ENCODE measurements around the gene VEGFB. TPM values are rescaled to one million over a fixed set of nuclear protein-coding genes. Genes with fewer than 3 reads are reported as not detected.
A peak's percentile ranks its signal among the peaks of the same experiment; 100 is the strongest.

VEGFB gene
- total and polyA plus RNA-seq, 12 donors, result 158 to 353 (median 277) TPM

DNA sequence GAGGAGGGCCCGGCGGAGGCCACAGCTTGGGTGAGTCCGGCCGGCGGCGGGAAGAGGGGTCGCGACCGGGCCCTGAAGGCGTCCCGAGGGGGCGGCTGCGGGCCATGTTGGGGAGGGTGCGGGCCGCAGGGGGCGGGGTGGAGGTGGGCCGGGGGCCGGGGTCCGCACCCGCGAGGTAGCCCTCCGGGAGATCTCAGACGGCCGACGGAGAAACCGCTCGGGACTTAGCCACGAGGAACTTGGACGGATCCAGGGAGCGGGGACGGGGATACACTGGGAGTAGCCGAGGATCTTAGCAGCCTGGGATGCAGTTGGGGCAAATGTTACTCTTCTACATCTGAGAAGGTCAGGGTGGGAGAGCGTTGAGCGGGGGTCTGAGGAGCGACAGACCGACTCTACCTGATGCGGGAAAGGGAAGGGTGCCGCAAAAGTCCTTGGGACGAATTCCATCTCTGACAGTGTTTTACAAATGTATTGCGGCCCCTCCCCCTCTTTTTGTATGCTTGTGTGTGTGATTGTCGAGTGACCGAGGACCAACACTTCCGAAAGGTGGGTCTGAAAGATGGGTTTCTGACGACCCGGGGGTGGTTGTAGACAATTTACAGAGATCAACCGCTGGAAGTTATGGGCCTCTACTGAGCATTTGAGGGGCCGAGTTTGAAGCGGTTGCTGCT lies 47.8 kb upstream of the VEGFB start:
- Histone ChIP-seq H3K27ac (peak overlapping the region in 5 of 10 donors; percentile 19 to 89 (median 83)), H3K4me1 (peaks cover 12 to 47% (median 28%) of the 10 kb centered on the region in 9 donors), H3K27me3 (no peaks in the 10 kb centered on the region), H3K4me3 (no peak overlapping the region), H3K36me3 (peaks cover 0 to 31% (median 0%) of the 10 kb centered on the region in 9 donors), H3K9me3 (no peaks in the 10 kb centered on the region)
- TF ChIP-seq, protein P1, sequence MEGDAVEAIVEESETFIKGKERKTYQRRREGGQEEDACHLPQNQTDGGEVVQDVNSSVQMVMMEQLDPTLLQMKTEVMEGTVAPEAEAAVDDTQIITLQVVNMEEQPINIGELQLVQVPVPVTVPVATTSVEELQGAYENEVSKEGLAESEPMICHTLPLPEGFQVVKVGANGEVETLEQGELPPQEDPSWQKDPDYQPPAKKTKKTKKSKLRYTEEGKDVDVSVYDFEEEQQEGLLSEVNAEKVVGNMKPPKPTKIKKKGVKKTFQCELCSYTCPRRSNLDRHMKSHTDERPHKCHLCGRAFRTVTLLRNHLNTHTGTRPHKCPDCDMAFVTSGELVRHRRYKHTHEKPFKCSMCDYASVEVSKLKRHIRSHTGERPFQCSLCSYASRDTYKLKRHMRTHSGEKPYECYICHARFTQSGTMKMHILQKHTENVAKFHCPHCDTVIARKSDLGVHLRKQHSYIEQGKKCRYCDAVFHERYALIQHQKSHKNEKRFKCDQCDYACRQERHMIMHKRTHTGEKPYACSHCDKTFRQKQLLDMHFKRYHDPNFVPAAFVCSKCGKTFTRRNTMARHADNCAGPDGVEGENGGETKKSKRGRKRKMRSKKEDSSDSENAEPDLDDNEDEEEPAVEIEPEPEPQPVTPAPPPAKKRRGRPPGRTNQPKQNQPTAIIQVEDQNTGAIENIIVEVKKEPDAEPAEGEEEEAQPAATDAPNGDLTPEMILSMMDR (IDR thresholded peaks at IDR 0.05), result no peak
- no peak for ATAC-seq
- 1% methylated on average over 44 to 48 of the region's 48 CpGs for WGBS, 2 donors
- no peak for DNase-seq
- intact Hi-C loops (cut with DNase I), result loop anchor here in 1 of 10 donors (5.0 kb wide), 1 partner anchor 41 kb away; the partner anchor contains the start of genes NUDT22 and TRPT1

DNA sequence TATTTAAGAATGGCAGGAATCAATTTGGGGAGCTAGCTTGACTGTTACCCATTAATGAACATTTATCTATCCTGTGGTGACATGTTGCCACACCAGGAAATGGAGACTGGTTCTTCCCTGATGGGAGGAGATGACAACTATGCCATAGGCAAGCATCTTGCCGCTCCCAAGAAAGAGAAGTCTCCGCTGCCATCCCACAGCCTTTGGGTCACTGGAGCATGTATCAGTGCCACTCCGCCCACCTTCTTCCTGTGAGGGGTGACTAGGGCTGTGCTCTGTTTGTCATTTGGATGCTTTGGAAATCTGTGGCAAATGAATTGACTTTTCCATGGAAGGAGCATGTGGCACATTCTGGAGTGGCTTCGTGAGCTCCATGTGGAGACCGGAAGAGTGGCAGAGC lies 42.0 kb upstream of the VEGFB start:
- no peaks in the 10 kb centered on the region for H3K9me3 ChIP-seq
- ATAC-seq (no peak), DNase-seq (no peak)
- no peaks in the 10 kb centered on the region for H3K27me3 ChIP-seq
- no peak overlapping the region for H3K27ac ChIP-seq
- no peak overlapping the region for H3K4me3 ChIP-seq
- TF ChIP-seq, protein P1 (IDR thresholded peaks at IDR 0.05), result no peak
- 93 to 94% methylated on average over 5 of the region's 5 CpGs for WGBS, 2 donors
- peaks cover 3 to 89% (median 46%) of the 10 kb centered on the region in 9 donors for H3K36me3 ChIP-seq
- intact Hi-C loops (cut with DNase I), result no loop called here
- peaks cover 0 to 12% (median 0%) of the 10 kb centered on the region in 9 donors for H3K4me1 ChIP-seq

DNA sequence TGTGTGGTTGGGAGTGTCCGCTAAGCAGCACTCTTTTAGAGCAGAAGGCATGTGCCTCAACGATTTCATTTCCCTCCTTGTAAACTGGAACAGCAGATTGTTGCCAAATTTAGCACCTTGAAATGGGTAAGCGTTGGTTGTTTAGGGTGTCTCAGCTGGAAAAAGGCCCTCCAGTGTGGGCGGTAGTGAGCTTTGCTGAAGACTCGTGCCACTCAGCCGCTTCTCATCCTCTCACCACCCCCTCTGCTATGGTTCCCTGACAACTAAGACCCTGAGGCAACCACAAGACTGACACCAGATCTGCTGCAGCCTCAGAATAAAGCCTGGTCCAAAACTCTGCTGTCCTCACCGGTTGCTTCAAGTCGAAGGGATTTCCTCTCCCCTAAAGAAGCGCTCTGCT lies 37.8 kb upstream of the VEGFB start:
- H3K4me3 ChIP-seq, result no peak overlapping the region
- WGBS, 2 donors, result 79 to 82% methylated on average over 9 of the region's 9 CpGs

DNA sequence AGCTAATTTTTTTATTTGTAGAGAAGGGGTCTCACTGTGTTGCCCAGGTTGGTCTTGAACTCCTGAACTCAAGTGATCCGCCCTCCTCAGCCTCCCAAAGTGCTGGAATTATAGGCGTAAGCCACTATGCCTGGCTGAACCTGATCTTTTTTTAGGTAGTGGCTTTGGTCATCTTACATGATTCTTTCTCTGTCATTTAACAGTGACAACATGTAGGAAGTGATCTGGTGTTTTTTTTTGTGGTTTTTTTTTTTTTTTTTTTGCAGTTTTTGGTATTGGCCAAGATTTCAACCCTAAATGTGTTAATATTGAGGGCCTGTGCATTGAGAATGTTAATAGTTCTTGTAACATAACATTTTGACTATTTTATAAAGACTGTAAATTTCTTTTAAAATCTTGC lies 35.9 kb upstream of the VEGFB start:
- TF ChIP-seq, protein P1 (IDR thresholded peaks at IDR 0.05), result no peak
- ATAC-seq (no peak), DNase-seq (no peak)
- H3K4me3 ChIP-seq, result no peak overlapping the region
- intact Hi-C loops (cut with DNase I), result no loop called here
- no peaks in the 10 kb centered on the region for H3K27me3 ChIP-seq
- H3K27ac ChIP-seq, result no peak overlapping the region
- 94 to 98% methylated on average over 2 of the region's 2 CpGs for whole genome bisulfite sequencing, 2 donors
- H3K9me3 ChIP-seq, result no peaks in the 10 kb centered on the region
- H3K36me3 ChIP-seq, result peaks cover 8 to 100% (median 86%) of the 10 kb centered on the region in 9 donors
- H3K4me1 ChIP-seq, result peaks cover 0 to 5% (median 0%) of the 10 kb centered on the region in 9 donors

More for the DNA sequence above, 37.8 kb upstream of the VEGFB start:
- DNase-seq (no peak), ATAC-seq (no peak)
- Histone ChIP-seq H3K4me1 (peaks cover 0 to under 1% (median 0%) of the 10 kb centered on the region in 9 donors), H3K36me3 (peaks cover 8 to 100% (median 82%) of the 10 kb centered on the region in 9 donors), H3K27ac (no peak overlapping the region), H3K27me3 (no peaks in the 10 kb centered on the region), H3K9me3 (no peaks in the 10 kb centered on the region)
- intact Hi-C loops (cut with DNase I), result no loop called here
- TF ChIP-seq, protein P1 (IDR thresholded peaks at IDR 0.05), result no peak

All from heart right ventricle (tissue), 16 donors.